Gastroesophageal sphincter (tissue), 4 donors: ENCODE data around the gene CPT2. TPM values are rescaled to one million over a fixed set of nuclear protein-coding genes. Genes with fewer than 3 reads are reported as not detected.

Source experiments
- ATAC-seq: fragments of 150-250 bp; one replicate; pipeline ENCODE4 v1.9.1; 2016; ENCODE audit warnings: mild to moderate bottlenecking, moderate library complexity
- H3K27ac ChIP-seq, 4 donors: fragments of 200-600 bp; sonication (generic) in 3 of 4; 1 replicate in 3 of 4; 2 replicates in 1 of 4; pipeline ENCODE4 v1.5.1; 2016 to 2019
- H3K27me3 ChIP-seq: fragments of 200-600 bp; sonication (generic); one replicate; pipeline ENCODE4 v1.5.1; 2019
- H3K36me3 ChIP-seq, 2 donors: fragments of 200-600 bp; sonication (generic); one replicate each; pipeline ENCODE4 v1.5.1; 2019; ENCODE audit warnings: control low read depth in 1 of 2
- H3K4me1 ChIP-seq, 3 donors: fragments of 200-600 bp; sonication (generic); 1 replicate in 2 of 3; 2 replicates in 1 of 3; pipeline ENCODE4 v1.5.1; 2016 to 2019; ENCODE audit warnings: control low read depth in 2 of 3
- H3K4me3 ChIP-seq, 2 donors: fragments of 200-600 bp; sonication (generic); one replicate each; pipeline ENCODE4 v1.5.1; 2019; ENCODE audit warnings: mild to moderate bottlenecking in 1 of 2, moderate library complexity in 1 of 2
- H3K9me3 ChIP-seq, 3 donors: fragments of 200-600 bp; sonication (generic); one replicate each; pipeline ENCODE4 v1.5.1; 2017 to 2019; ENCODE audit warnings: control low read depth in 2 of 3
- EP300 ChIP-seq: sonication (generic); formaldehyde crosslinking; IDR thresholded peaks from one replicate; pipeline ENCODE4 v1.6.1; 2017; ENCODE audit warnings: antibody characterized with exemption, mild to moderate bottlenecking
- POLR2A ChIP-seq, 2 donors: fragments of 450-650 bp; IDR thresholded peaks; one replicate each; pipeline ENCODE4 v1.6.1; 2017; ENCODE audit warnings: antibody characterized with exemption in 2 of 2, mild to moderate bottlenecking in 2 of 2, moderate library complexity in 1 of 2
- POLR2AphosphoS5 ChIP-seq: sonication (generic); formaldehyde crosslinking; IDR thresholded peaks from one replicate; pipeline ENCODE4 v1.6.1; 2017; ENCODE audit warnings: antibody characterized with exemption
- WGBS, 2 donors: methylation state at CpG; one replicate each; pipeline ENCODE4 v1.1.5; 2018; ENCODE audit warnings: low coverage in 1 of 2; 5-methylcytosine and 5-hydroxymethylcytosine counted together
- total RNA-seq, 4 donors: library from RNA; depleted of rRNA; stranded (reverse); fragments of >200 nt; gene quantifications; one replicate each; pipeline ENCODE4 v1.1.0, GENCODE V29; 2016
- TF ChIP-seq, protein P1 (sequence below), 4 experiments: fragments of 200-600 bp in 2 of 4; fragments of 450-650 bp in 2 of 4; sonication (generic) in 1 of 4; IDR thresholded peaks; one replicate each; pipeline ENCODE4 v1.5.1; 2017 to 2019; ENCODE audit warnings: antibody characterized with exemption in 4 of 4, mild to moderate bottlenecking in 2 of 4, moderate library complexity in 2 of 4

The CPT2 gene
- total RNA-seq, 4 donors from 2014 or later: 15.3 to 19.9 (median 17.2) TPM

DNA sequence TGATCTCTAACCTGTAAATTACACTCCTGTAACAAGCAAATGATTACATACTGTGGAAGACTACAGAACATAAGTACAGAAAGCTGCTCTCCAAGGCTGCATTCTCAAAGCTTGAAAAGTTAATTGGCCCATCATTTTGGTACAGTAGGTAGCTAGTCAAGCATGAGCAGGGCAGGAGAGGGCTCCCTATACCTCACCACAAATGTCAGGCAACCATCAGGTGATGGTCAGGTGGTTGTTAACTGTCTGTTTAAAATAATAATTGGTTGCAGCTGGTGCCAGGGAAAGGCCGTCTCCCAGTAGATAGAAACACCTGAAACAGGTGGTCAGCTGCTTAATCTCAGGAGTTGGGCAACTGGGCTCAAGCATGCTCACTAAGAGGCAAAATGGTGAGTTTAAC, 41.1 kb upstream of the CPT2 start:
- Histone ChIP-seq H3K27ac (no peak overlapping the region), H3K9me3 (no peaks in the 10 kb centered on the region), H3K4me3 (no peak overlapping the region), H3K4me1 (no peaks in the 10 kb centered on the region), H3K36me3 (no peaks in the 10 kb centered on the region), H3K27me3 (no peaks in the 10 kb centered on the region)
- no peak for ATAC-seq
- TF ChIP-seq, protein P1, sequence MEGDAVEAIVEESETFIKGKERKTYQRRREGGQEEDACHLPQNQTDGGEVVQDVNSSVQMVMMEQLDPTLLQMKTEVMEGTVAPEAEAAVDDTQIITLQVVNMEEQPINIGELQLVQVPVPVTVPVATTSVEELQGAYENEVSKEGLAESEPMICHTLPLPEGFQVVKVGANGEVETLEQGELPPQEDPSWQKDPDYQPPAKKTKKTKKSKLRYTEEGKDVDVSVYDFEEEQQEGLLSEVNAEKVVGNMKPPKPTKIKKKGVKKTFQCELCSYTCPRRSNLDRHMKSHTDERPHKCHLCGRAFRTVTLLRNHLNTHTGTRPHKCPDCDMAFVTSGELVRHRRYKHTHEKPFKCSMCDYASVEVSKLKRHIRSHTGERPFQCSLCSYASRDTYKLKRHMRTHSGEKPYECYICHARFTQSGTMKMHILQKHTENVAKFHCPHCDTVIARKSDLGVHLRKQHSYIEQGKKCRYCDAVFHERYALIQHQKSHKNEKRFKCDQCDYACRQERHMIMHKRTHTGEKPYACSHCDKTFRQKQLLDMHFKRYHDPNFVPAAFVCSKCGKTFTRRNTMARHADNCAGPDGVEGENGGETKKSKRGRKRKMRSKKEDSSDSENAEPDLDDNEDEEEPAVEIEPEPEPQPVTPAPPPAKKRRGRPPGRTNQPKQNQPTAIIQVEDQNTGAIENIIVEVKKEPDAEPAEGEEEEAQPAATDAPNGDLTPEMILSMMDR (IDR thresholded peaks at IDR 0.05): no peak
- no peak for TF ChIP-seq POLR2A (IDR thresholded peaks at IDR 0.05)
- no peak for TF ChIP-seq EP300
- no peak for TF ChIP-seq POLR2AphosphoS5
- 73 to 83% methylated on average over 1 of the region's 1 CpG for WGBS, 2 donors

DNA sequence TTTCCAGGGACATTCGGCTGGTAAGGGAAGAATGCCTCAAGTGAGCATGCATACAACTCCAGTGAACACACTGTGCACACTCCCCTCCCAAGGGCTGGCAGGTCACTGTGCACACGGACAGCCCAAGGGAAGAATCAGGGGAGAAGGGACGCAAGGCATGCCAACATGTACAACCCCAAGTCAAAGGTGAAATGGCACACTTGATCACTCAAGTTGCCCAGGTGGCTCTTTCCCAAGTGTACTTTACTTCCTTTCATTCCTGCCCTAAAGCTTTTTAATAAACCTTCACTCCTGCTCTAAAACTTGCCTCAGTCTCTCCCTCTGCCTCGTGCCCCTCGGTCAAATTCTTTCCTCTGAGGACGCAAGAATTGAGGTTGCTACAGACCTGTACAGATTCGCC, 40.7 kb upstream of the CPT2 start:
- no peaks in the 10 kb centered on the region for H3K4me1 ChIP-seq
- H3K27ac ChIP-seq: no peak overlapping the region
- TF ChIP-seq, protein P1 (IDR thresholded peaks at IDR 0.05): no peak
- no peak for TF ChIP-seq POLR2AphosphoS5
- no peak for TF ChIP-seq POLR2A (IDR thresholded peaks at IDR 0.05)
- no peak for TF ChIP-seq EP300
- H3K9me3 ChIP-seq: no peaks in the 10 kb centered on the region
- H3K4me3 ChIP-seq: no peak overlapping the region
- H3K36me3 ChIP-seq: no peaks in the 10 kb centered on the region
- ATAC-seq: no peak
- no peaks in the 10 kb centered on the region for H3K27me3 ChIP-seq
- WGBS, 2 donors: 80 to 87% methylated on average over 1 to 5 of the region's 7 CpGs

DNA sequence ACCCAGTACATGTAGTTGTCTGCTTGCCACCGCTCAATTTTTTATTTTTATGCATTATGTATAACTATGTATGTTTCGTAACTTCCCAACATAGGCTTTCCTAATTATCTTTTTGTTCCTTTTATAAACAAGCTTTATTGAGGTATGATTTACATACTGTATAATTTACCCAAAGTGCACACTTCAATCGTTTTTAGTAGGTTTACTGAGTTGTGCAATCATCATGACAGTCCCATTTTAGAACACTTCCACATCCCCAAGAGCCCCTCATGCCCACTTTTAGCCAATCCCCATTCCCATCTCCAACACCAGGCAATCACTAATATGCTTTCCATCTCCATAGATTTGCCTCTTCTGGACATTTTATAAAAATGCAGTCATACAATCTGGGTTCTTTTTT, 39.8 kb upstream of the CPT2 start:
- Histone ChIP-seq H3K4me3 (no peak overlapping the region), H3K27me3 (no peaks in the 10 kb centered on the region), H3K9me3 (no peaks in the 10 kb centered on the region), H3K27ac (no peak overlapping the region), H3K36me3 (no peaks in the 10 kb centered on the region), H3K4me1 (no peaks in the 10 kb centered on the region)
- no peak for TF ChIP-seq POLR2AphosphoS5
- no peak for TF ChIP-seq EP300
- TF ChIP-seq POLR2A (IDR thresholded peaks at IDR 0.05): no peak
- TF ChIP-seq, protein P1 (IDR thresholded peaks at IDR 0.05): no peak
- ATAC-seq: no peak
- 76 to 78% methylated on average over 3 of the region's 3 CpGs for WGBS, 2 donors

DNA sequence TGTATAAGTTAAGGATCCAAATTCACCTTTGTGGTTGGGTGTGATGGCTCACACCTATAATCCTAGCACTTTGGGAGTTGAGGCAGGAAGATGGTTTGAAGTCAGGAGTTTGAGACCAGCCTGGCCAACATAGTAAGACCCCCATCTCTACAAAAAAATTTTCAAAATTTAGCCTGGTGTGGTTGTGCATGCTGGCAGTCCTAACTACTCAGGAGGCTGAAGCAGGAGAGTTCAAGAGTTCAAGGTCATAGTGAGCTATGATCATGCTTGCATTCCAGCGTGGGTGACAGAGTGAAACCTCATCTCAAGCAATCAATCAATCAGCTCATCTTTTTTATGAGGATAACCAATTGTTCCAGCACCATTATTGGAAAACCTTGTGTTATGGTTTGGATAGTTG, 37.7 kb upstream of the CPT2 start:
- Histone ChIP-seq H3K27me3 (no peaks in the 10 kb centered on the region), H3K4me3 (no peak overlapping the region), H3K27ac (no peak overlapping the region), H3K4me1 (no peaks in the 10 kb centered on the region), H3K36me3 (no peaks in the 10 kb centered on the region), H3K9me3 (no peaks in the 10 kb centered on the region)
- TF ChIP-seq EP300 (no peak), POLR2AphosphoS5 (no peak), POLR2A (IDR thresholded peaks at IDR 0.05) (no peak)
- TF ChIP-seq, protein P1 (IDR thresholded peaks at IDR 0.05): no peak
- WGBS, 2 donors: 100% methylated on average over 1 of the region's 1 CpG; no CpG with 5 or more reads in 1 of the 2 donors
- no peak for ATAC-seq

DNA sequence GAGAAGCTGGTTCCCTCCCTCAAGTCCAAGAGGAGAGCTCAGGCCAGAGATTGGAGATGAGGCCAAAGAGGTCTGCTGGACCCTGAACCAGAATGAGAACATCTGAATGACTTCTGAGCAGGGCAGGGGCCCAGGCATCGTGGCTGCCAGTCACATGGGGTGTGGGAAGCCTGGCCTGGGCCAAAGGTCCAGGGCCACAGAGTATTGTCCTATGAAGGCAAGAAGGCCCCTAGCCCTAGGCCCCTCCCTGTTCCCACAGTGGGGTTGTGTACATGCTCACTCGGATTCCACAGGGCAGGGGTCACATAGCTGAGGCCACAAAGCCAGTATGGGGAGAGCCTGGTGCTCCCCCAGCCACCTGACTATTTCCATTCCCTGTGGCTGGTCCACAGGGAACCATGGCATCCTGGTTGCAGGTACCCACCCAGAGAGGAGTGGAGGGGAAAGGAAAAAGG, 35.7 kb upstream of the CPT2 start:
- Histone ChIP-seq H3K9me3 (no peaks in the 10 kb centered on the region), H3K4me3 (no peak overlapping the region)
- 50% methylated on average over 1 of the region's 2 CpGs; no CpG with 5 or more reads in 1 of the 2 donors for whole genome bisulfite sequencing, 2 donors

More for the DNA sequence above, 35.7 kb upstream of the CPT2 start:
- Histone ChIP-seq H3K27ac (no peak overlapping the region), H3K4me1 (no peaks in the 10 kb centered on the region), H3K27me3 (no peaks in the 10 kb centered on the region), H3K36me3 (no peaks in the 10 kb centered on the region)
- no peak for ATAC-seq
- no peak for TF ChIP-seq POLR2AphosphoS5
- no peak for TF ChIP-seq EP300
- TF ChIP-seq, protein P1 (IDR thresholded peaks at IDR 0.05): no peak
- no peak for TF ChIP-seq POLR2A (IDR thresholded peaks at IDR 0.05)
